Activated CD4-positive, CD25-positive, alpha-beta regulatory T cell treated with anti-CD3 and anti-CD28 coated beads, Interleukin-2, amount 50 U/mL, for 24 hours (primary cell): ENCODE results near the gene HSH2D.
"Not testable (repeated sequence)": the region's sequence is repeated elsewhere in the genome, so short reads cannot be mapped to it uniquely, and the experiment has no call there.

ENCODE experiments used
- ATAC-seq, 2 donors: fragments of 150-1000 bp; cut with Tn5 transposase; one replicate each; pipeline ENCODE4 v1.10.0; 2021; ENCODE audit warnings: mild to moderate bottlenecking in 1 of 2, moderate library complexity in 1 of 2

Gene HSH2D

GRCh38 chr19:16156904-16157303 is 13.4 kb downstream of the HSH2D start:
- no peak for ATAC-seq

- ATAC-seq: no peak
These were observed 14.1 kb downstream of the HSH2D start for GRCh38 chr19:16157601-16158000.

GRCh38 chr19:16159655-16160054 is 16.2 kb downstream of the HSH2D start:
- ATAC-seq: no peak

GRCh38 chr19:16160445-16160942 is 17.0 kb downstream of the HSH2D start:
- ATAC-seq: peak; percentile 10 to 27

- ATAC-seq: peak; percentile 77 to 83
These were observed 17.6 kb downstream of the HSH2D start for GRCh38 chr19:16160943-16161560.

- ATAC-seq: peak; percentile 21 to 58
These were observed 18.4 kb downstream of the HSH2D start for GRCh38 chr19:16161840-16162239.

GRCh38 chr19:16164222-16164890 is 20.9 kb downstream of the HSH2D start:
- ATAC-seq: no peak

GRCh38 chr19:16166417-16166816 is 22.9 kb downstream of the HSH2D start:
- no peak for ATAC-seq

GRCh38 chr19:16167055-16167454 is 23.6 kb downstream of the HSH2D start:
- no peak for ATAC-seq

GRCh38 chr19:16168465-16169081 is 25.1 kb downstream of the HSH2D start:
- no peak for ATAC-seq

GRCh38 chr19:16170134-16170533 is 26.6 kb downstream of the HSH2D start:
- ATAC-seq: no peak

GRCh38 chr19:16175954-16176353 is 32.5 kb downstream of the HSH2D start:
- no peak for ATAC-seq

GRCh38 chr19:16178866-16179265 is 35.4 kb downstream of the HSH2D start:
- not testable (repeated sequence) for ATAC-seq

GRCh38 chr19:16180611-16181010 is 37.1 kb downstream of the HSH2D start:
- no peak for ATAC-seq

GRCh38 chr19:16184665-16185122 is 41.2 kb downstream of the HSH2D start:
- no peak for ATAC-seq

GRCh38 chr19:16185123-16185767 is 41.8 kb downstream of the HSH2D start, which contains the start of gene FAM32A:
Gene FAM32A, plus strand, starts transcription at chr19:16185410. Its CDS starts 33 bp downstream, at chr19:16185443.
- peak; percentile 93 to 95 for ATAC-seq

GRCh38 chr19:16185768-16186123 is 42.3 kb downstream of the HSH2D start:
- peak; percentile 10 to 11 for ATAC-seq

GRCh38 chr19:16188521-16188920 is 45.0 kb downstream of the HSH2D start:
- ATAC-seq: no peak

GRCh38 chr19:16190198-16190597 is 46.7 kb downstream of the HSH2D start:
- no peak for ATAC-seq

GRCh38 chr19:16190736-16191135 is 47.3 kb downstream of the HSH2D start:
- no peak for ATAC-seq

GRCh38 chr19:16191216-16191908 is 47.9 kb downstream of the HSH2D start:
- no peak for ATAC-seq

GRCh38 chr19:16193466-16193865 is 50.0 kb downstream of the HSH2D start:
- ATAC-seq: no peak

GRCh38 chr19:16197188-16197621 is 53.7 kb downstream of the HSH2D start:
- no peak for ATAC-seq
